Stimulated activated CD4-positive, alpha-beta T cell treated with anti-CD3 and anti-CD28 coated beads, Interleukin-4, amount 100 ng/mL, for 48 hours (primary cell): Measurements from ENCODE around the gene TMEM141.
"Not testable (repeated sequence)": the region's sequence is repeated elsewhere in the genome, so short reads cannot be mapped to it uniquely, and the experiment has no call there.

Source experiments
- DNase-seq, 2 donors: peaks; one replicate each; pipeline ENCODE4 v3.0.0-alpha.2; 2020; ENCODE audit warnings: low read depth in 2 of 2

The TMEM141 gene

GRCh38 chr9:136755302-136756133, 35.6 kb upstream of the TMEM141 start:
- DNase-seq, result not testable (repeated sequence)

- DNase-seq, result no peak
Measured at GRCh38 chr9:136756134-136756438, 35.1 kb upstream of the TMEM141 start.

DNA sequence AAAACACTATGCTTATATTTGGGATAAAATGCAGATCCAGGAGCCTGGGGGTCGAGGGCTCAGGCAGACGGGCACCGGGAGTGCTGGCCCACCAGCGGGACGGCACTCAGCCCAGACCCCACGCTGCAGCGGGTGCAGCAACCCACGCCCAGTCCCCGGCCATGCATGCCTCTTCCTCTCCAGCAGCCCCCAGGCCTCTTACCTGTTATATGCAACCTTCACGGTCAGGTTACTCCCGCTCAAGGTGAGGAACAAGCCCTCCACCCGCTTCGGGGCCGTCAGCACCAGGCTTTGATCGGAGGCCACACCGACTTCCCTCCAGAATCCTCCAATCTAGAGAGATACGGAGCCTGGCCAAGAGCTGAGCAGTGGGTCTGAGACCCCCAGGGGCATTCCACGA, 34.3 kb upstream of the TMEM141 start:
- DNase-seq, result no peak

DNA sequence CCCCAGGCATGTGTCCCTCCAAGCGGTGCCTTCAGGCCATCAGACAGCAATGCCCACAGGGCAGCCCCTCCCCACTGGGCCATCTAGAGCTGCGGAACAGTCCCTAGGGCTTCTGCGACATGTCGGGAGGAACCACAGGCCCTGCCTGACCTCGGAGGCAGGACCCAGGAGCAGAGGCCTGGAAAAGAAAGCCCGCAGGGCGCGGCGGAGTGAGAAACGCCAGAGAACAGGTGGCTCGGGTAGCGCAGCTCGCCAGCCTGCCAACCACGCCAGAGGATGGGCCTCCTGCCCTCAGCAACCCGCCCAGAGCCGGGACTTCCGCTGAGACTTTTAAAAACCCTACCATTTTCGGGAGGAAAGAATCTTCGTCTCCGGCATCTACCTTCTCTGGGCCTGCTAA, 33.8 kb upstream of the TMEM141 start:
- no peak for DNase-seq

DNA sequence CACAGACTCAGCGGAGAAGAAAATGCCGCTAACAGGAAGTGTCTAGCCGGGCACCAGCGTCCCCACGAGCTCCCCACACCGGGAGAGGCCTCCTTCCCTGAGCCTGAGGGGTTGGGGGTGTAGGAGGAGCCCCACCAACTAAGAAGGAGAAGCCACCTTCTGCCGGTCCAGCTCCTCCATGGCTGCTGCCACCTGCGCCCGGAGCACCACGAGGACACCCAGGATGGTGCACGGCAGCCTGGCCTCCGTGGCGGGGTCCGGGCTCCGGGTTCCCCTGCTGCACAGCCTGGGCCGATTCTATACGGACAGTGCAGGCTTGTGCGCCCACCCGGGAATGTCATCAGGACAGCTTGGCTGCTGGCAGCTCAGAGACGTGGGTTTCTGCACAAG, 33.4 kb upstream of the TMEM141 start:
- DNase-seq, result no peak

GRCh38 chr9:136759001-136759400, 32.1 kb upstream of the TMEM141 start:
- DNase-seq, result no peak

DNA sequence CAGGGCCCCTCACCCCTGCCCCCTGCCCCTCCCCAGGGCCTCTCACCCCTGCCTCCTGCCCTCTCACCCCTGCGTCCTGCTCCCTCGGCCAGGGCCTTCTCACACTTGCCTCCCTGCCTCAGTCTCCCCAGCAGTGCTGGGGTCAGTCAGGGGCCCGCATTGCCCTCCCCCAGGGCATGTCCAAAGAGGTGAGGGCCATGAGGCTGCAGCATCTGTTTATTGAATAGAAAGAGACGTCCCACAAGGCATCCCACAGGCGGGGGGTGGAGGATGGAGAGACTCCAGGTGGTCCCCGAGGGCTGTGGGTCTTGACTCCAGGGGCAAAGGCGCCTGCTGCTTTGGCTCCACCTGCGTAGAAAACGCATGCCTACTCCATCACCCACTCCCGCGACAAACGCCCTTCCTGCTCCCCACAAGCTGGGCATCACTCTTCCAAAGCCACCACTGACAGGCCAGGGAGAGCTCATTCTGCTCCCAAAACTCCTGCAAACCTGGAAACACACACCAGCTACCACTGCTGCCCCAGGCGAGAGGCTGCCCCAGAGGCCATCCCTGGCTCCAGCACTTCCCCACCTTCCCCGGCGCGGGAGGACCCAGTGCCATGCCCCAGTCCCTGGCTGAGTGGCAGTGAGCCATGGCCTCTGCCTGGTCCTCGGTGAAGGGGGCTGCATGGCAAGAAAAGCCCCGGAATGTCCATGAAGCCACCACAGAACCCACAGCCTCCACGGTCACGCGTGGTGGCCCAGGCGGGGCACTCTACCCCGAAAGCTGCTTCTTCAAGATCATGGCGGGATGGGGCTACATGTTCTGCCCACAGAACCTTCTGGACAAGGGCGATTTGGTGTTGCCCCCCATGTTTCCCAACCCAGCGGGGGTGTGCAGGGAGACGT, 31.5 kb upstream of the TMEM141 start:
- no peak for DNase-seq

- DNase-seq, result no peak
Measured at GRCh38 chr9:136760424-136760823, 30.7 kb upstream of the TMEM141 start.

- not testable (repeated sequence) for DNase-seq
Measured at GRCh38 chr9:136760834-136761544, 30.2 kb upstream of the TMEM141 start.

- DNase-seq, result no peak
Measured at GRCh38 chr9:136761545-136761981, 29.6 kb upstream of the TMEM141 start.

GRCh38 chr9:136762221-136762691, 28.9 kb upstream of the TMEM141 start:
- DNase-seq, result no peak

- peak; percentile 56 to 60 for DNase-seq
Measured at GRCh38 chr9:136762915-136763648, 28.1 kb upstream of the TMEM141 start.

DNA sequence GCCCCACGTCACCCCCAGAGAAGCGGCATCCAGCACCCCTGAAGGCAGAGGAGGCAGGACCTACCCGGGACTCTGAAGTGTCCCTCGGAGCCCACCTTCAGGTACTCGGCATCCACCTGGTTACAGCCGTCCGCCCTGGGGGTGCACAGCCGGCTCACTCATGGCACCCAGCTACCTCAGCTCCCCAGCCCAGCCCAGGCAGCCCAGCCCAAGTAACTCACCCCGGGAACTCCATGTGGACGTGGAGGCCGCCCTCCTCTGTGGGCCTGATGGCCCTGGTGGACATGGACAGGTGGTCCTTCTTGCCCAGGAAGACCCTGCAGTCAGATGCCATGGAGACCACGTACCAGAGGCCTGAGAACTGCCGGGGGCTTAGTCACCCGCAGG, 27.5 kb upstream of the TMEM141 start:
- no peak for DNase-seq

DNA sequence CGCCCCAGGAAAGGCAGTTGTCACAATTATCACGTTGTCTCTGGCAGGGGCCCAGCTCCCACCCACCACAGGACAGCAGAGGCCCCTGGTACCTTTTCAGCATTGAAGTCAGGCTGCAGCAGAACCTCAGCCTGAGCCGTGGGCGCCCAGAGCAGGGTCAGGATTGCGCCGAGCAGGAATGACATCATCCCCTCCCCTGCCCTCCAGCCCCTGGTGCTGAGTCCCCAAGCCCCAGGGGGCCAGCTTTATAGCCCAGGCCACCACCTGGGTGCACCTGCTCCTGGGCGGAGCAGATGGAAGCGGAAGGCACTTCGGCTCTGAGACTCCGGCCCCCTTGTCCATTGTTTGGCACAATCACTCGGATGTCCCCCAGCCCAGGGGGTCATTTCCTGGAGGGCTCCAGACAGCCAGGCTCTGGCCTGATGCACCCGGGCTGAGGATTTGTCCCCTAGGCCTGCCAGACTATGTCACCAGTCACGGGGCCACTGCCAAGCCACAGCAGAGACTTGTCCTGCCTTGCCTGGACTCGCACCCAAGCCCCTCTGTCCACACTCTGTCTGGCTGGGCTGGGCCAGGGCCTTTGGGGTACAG, 26.7 kb upstream of the TMEM141 start, which contains the start of gene LCN15:
Gene LCN15 (minus strand): TSS at position 218 of the 591 bp plus-strand sequence. CDS start 30 bp downstream, at position 188.
- DNase-seq, result no peak

GRCh38 chr9:136765041-136765440, 26.1 kb upstream of the TMEM141 start:
- DNase-seq, result no peak

DNA sequence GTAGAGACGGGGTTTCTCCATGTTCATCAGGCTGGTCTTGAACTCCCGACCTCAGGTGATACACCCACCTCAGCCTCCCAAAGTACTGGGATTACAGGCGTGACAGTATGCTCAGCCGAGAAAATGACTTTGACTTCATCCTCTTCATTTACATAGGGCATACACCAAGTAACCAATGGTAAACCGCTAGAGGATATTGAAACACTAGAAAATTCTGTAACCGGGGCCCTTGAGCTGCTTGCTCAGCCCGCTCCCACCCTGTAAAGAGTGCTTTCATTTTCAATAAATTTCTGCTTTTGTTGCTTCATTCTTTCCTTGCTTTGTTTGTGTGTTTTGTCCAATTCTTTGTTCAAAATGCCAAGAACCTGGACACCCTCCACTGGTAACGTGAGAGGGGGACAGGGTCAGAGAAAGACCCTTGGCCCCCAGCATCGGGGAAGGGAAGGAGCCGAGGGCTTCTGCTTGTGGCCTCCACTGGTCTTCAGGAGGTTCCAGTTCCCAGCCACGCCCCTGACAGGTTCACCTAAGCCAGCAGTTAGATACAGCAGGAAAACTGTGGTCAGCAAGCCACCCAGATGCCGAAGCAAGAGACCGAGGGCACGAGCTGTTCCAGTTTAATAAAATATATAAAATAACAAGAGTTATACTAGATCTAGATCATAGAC, 25.3 kb upstream of the TMEM141 start:
- not testable (repeated sequence) for DNase-seq

GRCh38 chr9:136766410-136767120, 24.6 kb upstream of the TMEM141 start:
- peak; percentile 30 to 53 for DNase-seq

DNA sequence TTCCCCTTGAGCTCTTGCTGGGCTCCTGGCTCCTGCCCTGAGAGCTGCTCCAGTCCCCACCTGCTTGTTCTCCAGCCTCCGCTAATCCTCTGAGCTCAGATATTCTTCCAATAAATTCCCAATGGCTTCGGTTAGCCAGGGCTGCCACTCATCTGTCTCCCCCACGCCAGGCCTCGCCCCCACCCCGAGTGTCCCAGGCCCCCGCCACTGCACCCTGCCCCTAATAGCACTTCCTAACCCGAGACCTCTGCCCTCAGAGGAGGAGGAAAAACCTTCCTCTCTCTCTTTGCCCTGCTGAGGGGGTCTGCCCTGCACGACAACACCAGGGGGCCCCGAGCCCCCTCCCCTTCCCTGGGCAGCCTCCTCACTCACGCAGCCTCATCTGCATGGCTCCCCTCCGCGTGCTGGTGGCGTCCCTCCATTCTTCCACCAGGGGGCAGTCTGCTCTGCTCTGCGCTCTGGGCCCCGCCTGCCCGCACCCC, 21.4 kb upstream of the TMEM141 start:
- peak; percentile 43 to 58 for DNase-seq

DNA sequence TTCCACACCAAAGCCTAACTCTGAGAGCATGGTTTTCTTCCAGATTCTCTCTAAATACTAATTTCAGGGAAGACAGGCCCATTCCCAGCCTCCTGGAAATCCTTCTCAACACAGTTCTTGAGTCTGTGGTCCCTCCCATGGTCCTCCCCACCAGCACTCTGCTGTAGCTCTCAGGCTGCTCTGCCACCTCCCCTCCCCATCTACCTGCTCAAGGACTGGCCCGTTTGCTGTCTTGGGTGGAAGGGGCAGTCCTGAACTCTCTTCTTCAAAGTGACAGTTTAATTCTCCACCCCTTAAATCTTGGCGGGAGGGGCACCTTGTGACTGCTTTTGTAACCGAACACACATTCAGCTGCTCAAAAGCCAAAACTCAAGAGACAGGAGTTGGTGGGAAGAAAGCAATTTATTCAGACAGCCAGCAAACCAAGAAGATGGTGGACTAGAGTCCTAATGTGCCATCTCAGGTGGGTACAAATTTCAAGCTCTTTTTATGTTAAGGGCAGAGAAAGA, 19.2 kb upstream of the TMEM141 start:
- no peak for DNase-seq
